ENCODE results near the gene NKIRAS1. TPM values are rescaled to one million over a fixed set of nuclear protein-coding genes. Genes with fewer than 3 reads are reported as not detected.
"Not testable (repeated sequence)": the region's sequence is repeated elsewhere in the genome, so short reads cannot be mapped to it uniquely, and the experiment has no call there.

The NKIRAS1 gene
- polyA plus RNA-seq, 3 donors = 0.69 to 2.0 (median 1.9) TPM

DNA sequence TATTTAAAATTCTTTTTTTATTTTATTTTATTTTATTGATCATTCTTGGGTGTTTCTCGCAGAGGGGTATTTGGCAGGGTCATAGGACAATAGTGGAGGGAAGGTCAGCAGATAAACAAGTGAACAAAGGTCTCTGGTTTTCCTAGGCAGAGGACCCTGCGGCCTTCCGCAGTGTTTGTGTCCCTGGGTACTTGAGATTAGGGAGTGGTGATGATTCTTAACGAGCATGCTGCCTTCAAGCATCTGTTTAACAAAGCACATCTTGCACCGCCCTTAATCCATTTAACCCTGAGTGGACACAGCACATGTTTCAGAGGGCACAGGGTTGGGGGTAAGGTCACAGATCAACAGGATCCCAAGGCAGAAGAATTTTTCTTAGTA lies 46.1 kb downstream of the NKIRAS1 start:
- Histone ChIP-seq H3K79me2 (ENCODE audit: insufficient read depth, low read length) (peaks cover 55% of the 10 kb centered on the region), H4K20me1 (ENCODE audit: insufficient read depth, low read length) (peaks cover 72% of the 10 kb centered on the region)
- H3K9me3 Mint-ChIP-seq; H3K36me3 ChIP-seq (replicated peaks in 1 of 2; ENCODE audit: control insufficient read depth in 1 of 2, insufficient read depth in 2 of 2, low read length in 2 of 2); H2AFZ ChIP-seq (ENCODE audit: insufficient read depth, low read depth, low read length, poor library complexity, severe bottlenecking); H3K27me3 ChIP-seq (ENCODE audit: control insufficient read depth in 2 of 2, insufficient read depth in 2 of 2, low read length in 2 of 2); intact Hi-C loops (cut with micrococcal nuclease); H3K4me2 ChIP-seq (replicated peaks; ENCODE audit: extremely low read depth, low read length, poor library complexity, severe bottlenecking); H3K4me3 ChIP-seq (replicated peaks in 1 of 3; ENCODE audit: low read depth in 2 of 3, low read length in 3 of 3); H3K36me3 Mint-ChIP-seq; H3K27me3 Mint-ChIP-seq (ENCODE audit: low read depth in 3 of 3); H3K9me3 ChIP-seq (replicated peaks in 1 of 2; ENCODE audit: control insufficient read depth in 1 of 2, insufficient read depth in 1 of 2, low read length in 2 of 2); H3K27ac Mint-ChIP-seq; H3K4me3 Mint-ChIP-seq; H3K9ac ChIP-seq (ENCODE audit: insufficient read depth, low read length, poor library complexity, severe bottlenecking); H3K4me1 ChIP-seq (ENCODE audit: control insufficient read depth in 1 of 2, insufficient read depth in 2 of 2, low read length in 2 of 2); H3K27ac ChIP-seq (ENCODE audit: low read depth in 1 of 2, low read length in 2 of 2); DNase-seq: not testable (repeated sequence)
- WGBS (ENCODE audit: insufficient coverage) = no CpG with 5 or more reads among the region's 5 CpGs
- peaks cover 11% of the 10 kb centered on the region for H3K4me1 Mint-ChIP-seq

DNA sequence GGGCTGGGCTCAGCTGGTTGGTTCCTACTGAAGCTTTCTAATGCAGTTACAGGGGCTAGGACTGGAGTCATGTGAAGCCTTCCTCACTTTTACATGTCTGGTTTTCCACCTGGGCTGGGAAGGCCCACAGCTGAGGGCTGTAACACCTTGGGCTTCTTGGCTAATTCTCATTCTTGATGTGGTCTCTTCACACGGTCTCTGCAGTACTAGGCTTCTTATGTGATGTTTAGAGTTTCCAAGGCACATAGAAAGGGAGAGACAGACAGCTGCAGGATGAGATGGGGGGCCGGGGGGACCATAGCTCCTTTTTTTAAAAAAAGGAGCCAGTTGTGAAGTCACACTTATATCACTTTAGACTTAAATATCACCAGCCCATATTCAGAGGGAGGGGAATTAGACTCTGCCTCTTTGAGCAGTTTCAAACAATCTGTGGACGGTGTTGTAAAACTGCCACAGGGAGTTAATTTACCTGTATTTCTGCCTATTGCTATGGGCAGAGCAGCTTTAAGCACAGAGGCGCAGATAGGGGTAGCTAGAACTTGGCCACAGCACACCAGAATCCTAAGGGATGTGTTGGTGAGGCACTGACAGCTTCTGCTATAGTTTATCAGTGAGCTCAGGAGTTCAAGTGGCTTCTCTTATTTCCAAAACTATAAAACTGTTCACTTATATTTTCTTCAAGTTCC lies 46.7 kb downstream of the NKIRAS1 start:
- Histone ChIP-seq H3K9me3 (replicated peaks in 1 of 2; ENCODE audit: control insufficient read depth in 1 of 2, insufficient read depth in 1 of 2, low read length in 2 of 2) (no peaks in the 10 kb centered on the region), H3K4me3 (replicated peaks in 1 of 3; ENCODE audit: low read depth in 2 of 3, low read length in 3 of 3) (no peak overlapping the region), H3K27me3 (ENCODE audit: control insufficient read depth in 2 of 2, insufficient read depth in 2 of 2, low read length in 2 of 2) (no peaks in the 10 kb centered on the region), H3K79me2 (ENCODE audit: insufficient read depth, low read length) (peaks cover 55% of the 10 kb centered on the region), H3K9ac (ENCODE audit: insufficient read depth, low read length, poor library complexity, severe bottlenecking) (no peak overlapping the region), H3K27ac (ENCODE audit: low read depth in 1 of 2, low read length in 2 of 2) (no peak overlapping the region), H3K4me2 (replicated peaks; ENCODE audit: extremely low read depth, low read length, poor library complexity, severe bottlenecking) (no peak overlapping the region), H2AFZ (ENCODE audit: insufficient read depth, low read depth, low read length, poor library complexity, severe bottlenecking) (no peak overlapping the region), H3K36me3 (replicated peaks in 1 of 2; ENCODE audit: control insufficient read depth in 1 of 2, insufficient read depth in 2 of 2, low read length in 2 of 2) (peaks cover 0 to 8% of the 10 kb centered on the region in 2 donors), H3K4me1 (ENCODE audit: control insufficient read depth in 1 of 2, insufficient read depth in 2 of 2, low read length in 2 of 2) (no peaks in the 10 kb centered on the region), H4K20me1 (ENCODE audit: insufficient read depth, low read length) (peaks cover 72% of the 10 kb centered on the region)
- peaks cover 2 to 5% of the 10 kb centered on the region in 2 donors for H3K36me3 Mint-ChIP-seq
- peaks cover 0 to 3% (median 0%) of the 10 kb centered on the region in 7 donors for H3K9me3 Mint-ChIP-seq
- H3K27ac Mint-ChIP-seq = peak overlapping the region in 2 of 7 donors; percentile 20 to 50
- peaks cover 12% of the 10 kb centered on the region for H3K4me1 Mint-ChIP-seq
- DNase-seq = no peak
- H3K4me3 Mint-ChIP-seq = no peak overlapping the region
- no peaks in the 10 kb centered on the region for H3K27me3 Mint-ChIP-seq (ENCODE audit: low read depth in 3 of 3)
- WGBS (ENCODE audit: insufficient coverage) = 100% methylated on average over 1 of the region's 4 CpGs
- intact Hi-C loops (cut with micrococcal nuclease) = no loop called here
- TF ChIP-seq, protein P1, sequence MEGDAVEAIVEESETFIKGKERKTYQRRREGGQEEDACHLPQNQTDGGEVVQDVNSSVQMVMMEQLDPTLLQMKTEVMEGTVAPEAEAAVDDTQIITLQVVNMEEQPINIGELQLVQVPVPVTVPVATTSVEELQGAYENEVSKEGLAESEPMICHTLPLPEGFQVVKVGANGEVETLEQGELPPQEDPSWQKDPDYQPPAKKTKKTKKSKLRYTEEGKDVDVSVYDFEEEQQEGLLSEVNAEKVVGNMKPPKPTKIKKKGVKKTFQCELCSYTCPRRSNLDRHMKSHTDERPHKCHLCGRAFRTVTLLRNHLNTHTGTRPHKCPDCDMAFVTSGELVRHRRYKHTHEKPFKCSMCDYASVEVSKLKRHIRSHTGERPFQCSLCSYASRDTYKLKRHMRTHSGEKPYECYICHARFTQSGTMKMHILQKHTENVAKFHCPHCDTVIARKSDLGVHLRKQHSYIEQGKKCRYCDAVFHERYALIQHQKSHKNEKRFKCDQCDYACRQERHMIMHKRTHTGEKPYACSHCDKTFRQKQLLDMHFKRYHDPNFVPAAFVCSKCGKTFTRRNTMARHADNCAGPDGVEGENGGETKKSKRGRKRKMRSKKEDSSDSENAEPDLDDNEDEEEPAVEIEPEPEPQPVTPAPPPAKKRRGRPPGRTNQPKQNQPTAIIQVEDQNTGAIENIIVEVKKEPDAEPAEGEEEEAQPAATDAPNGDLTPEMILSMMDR (IDR thresholded peaks at IDR 0.05) = no peak

Data from CD14-positive monocyte (primary cell).